Activated CD4-positive, CD25-positive, alpha-beta regulatory T cell (primary cell): ENCODE data around the gene MS4A18.
"Not testable (repeated sequence)": the region's sequence is repeated elsewhere in the genome, so short reads cannot be mapped to it uniquely, and the experiment has no call there.

Experiments
- DNase-seq, 4 experiments: peaks; one replicate each; lab custom pipeline; 2025; lab: John Stamatoyannopoulos, UW

The MS4A18 gene

GRCh38 chr11:60724420-60724819 lies at the start of gene MS4A18:
Gene MS4A18, plus strand, starts transcription at chr11:60724720.
- DNase-seq, result no peak

- DNase-seq, result not testable (repeated sequence)
Measured at GRCh38 chr11:60678231-60678630, 46.3 kb upstream of the MS4A18 start.

GRCh38 chr11:60679879-60680278 lies 44.6 kb upstream of the MS4A18 start:
- no peak for DNase-seq

DNA sequence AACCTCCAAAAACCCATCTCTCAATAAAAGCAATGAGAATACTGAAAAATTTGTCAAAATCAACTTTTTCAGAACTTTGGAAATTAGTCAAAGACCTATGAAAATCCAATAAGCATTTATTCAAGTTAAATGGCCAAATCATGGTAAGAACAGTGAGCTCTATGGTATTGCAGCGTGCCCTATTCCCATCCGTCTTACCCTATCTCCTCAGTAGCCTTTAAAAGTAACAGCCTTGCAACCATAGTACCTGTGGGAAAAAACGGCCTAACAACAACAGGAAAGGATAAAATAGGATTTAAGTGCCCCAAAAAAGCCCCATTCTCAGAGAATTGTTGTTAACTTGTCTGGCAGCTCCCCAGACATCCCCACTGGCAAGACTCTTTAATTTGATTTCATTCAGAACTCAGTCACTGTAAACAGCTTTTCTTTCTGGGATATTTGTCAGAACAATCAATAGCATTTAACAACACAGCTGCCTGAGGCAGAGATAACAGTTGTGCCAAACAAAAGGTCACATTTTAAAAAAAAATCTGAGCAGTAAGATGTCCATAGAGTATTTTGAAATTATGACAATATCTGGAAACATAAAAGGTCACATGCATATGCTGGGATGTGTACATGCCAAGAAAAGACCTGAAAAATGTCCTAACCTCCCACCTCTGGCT lies 43.9 kb upstream of the MS4A18 start:
- DNase-seq, result no peak

- DNase-seq, result not testable (repeated sequence)
Measured at GRCh38 chr11:60684541-60684848, 40.0 kb upstream of the MS4A18 start.

DNA sequence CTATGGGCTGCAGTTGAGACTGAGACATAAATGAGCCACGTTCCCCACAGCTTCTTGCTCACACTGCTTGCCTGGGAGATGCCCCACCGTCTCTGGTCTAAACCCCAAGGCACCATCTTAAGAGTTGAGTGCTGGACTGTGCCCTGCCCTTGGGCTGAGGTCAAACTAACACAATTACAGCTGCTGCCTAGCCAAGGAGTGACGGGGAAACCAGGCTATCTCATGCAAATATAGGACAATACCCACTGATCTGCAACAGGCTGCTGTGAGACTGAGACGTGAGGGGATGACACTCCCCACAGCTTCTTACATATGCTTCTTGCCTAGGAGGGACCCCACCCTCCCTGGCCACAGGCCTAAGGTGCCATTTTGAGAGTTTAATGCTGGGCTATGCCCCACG lies 32.9 kb upstream of the MS4A18 start:
- no peak for DNase-seq

GRCh38 chr11:60699284-60699691 lies 25.2 kb upstream of the MS4A18 start, which contains the start of gene MS4A8:
Gene MS4A8, plus strand, starts transcription at chr11:60699612. Its CDS starts 1,249 bp downstream, at chr11:60700861.
- no peak for DNase-seq

DNA sequence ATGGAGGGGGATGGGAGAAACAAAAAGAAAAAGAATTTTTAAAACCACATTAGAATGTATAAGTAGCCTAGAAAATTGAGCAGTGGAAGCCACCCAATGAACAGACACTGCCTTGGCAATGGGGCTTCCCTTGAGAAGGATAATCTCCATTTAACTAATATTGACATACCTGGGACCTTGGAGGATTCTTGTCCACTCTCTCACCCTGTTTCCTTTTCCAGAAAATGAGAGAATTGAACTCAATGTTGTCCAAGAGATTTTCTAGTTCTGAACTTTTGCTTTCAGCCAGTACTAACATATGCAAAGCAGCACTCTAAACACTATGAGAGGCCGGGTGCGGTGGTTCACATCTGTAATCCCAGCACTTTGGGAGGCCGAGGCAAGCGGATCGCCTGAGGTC lies 24.6 kb upstream of the MS4A18 start:
- no peak for DNase-seq

DNA sequence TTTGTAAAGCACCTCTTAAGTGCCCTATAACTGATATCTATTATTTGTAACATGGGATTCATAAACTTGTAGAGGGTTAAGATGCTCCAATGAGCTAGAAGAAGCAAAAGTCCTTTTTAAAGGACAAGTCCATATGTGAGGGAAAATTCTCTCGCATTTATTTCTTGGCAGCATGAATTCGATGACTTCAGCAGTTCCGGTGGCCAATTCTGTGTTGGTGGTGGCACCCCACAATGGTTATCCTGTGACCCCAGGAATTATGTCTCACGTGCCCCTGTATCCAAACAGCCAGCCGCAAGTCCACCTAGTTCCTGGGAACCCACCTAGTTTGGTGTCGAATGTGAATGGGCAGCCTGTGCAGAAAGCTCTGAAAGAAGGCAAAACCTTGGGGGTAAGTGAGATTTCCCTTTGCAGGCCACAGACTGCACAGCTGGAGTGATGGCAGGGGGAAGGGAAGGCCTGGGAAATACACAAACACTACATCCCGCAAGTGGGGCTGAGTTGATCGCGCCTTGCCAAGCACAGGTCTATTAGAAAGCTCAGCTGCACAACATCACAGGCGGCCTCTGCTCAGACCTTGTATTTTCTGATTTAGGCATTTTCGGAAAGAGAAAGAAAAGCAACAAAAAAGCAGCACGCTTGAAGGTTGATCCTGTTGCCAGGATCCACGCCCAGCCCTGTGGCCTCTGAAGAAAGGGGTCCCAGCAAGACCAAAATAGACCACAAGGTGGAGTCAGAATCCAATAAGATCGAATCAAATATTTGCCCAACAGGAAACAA lies 23.6 kb upstream of the MS4A18 start:
- DNase-seq, result no peak

GRCh38 chr11:60701469-60701818 lies 23.1 kb upstream of the MS4A18 start:
- no peak for DNase-seq

GRCh38 chr11:60703374-60703773 lies 21.1 kb upstream of the MS4A18 start:
- no peak for DNase-seq

DNA sequence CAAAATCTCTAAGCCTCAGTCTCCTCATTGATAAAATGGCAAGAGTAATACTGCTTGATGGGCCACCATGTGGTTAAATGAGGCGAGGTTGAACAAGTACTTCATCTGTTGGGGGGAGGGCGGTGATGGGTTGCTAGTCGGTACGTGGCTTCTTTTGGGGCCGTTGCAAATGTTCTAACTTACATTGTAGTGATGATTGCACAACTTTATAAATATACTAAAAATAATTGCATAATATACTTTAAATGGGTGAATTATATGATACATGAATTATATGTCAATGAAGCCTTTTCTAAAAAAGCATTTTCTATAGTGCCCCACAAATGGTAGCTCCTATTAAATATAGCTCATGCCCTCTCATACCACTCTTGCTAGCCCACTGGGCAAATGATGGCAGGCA lies 18.6 kb upstream of the MS4A18 start:
- DNase-seq, result no peak

GRCh38 chr11:60706931-60707330 lies 17.6 kb upstream of the MS4A18 start:
- no peak for DNase-seq

GRCh38 chr11:60710482-60710881 lies 14.0 kb upstream of the MS4A18 start:
- no peak for DNase-seq

- DNase-seq, result no peak
Measured at GRCh38 chr11:60711276-60711675, 13.2 kb upstream of the MS4A18 start.

DNA sequence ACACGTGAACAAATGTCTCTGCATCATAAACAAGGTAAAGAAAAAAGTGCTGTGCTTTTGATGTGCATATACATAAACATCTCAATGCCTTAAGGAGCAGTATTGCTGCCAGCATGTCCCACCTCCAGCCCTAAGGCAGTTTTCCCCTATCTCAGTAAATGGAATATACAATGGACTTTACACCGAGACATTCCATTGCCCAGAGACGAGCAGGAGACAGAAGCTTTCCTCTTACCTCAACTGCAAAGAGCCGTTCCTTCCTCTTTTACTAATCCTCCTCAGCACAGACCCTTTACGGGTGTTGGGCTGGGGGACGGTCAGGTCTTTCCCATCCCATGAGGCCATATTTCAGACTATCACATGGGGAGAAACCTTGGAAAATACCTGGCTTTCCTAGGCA lies 11.1 kb upstream of the MS4A18 start:
- not testable (repeated sequence) for DNase-seq

DNA sequence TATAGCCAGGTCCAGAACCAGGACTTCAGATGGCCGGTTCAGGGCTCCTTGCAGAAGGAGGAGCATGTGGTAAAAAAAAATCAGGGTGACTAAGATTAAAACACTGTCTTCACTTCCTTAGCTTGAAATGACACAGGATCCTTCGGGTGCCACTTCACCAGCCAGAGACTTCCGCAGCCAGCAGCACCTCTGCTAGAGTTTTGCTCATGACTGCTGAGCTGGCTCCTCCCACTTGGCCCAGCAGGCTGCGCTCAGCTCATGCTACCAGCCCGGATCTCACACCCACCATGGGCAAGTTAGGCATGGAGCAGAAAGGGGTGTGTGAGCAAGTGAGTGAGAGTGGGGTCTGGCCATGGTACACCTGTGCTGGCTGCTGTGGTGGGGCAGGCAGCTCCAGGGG lies 6.6 kb upstream of the MS4A18 start:
- DNase-seq, result no peak

GRCh38 chr11:60718524-60719316 lies 5.8 kb upstream of the MS4A18 start:
- DNase-seq, result no peak

DNA sequence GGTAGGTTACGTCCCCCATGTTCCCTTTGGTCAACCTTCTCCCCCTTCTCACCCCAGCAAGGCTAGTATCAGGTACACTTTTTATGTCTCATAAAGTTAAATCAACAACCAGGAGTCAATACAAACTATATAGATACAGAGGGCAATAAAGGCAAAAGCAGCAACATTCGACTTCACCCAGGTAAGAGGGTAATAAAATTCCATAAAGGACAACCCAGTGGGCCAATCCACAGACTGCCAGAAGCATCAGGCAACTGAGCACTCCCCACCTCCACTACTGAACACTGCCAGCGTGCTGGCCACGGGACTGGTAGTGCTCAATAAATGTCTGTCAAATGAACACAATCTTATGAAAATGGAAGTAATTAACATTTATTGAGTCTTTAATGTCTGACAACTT lies 5.1 kb upstream of the MS4A18 start:
- no peak for DNase-seq

DNA sequence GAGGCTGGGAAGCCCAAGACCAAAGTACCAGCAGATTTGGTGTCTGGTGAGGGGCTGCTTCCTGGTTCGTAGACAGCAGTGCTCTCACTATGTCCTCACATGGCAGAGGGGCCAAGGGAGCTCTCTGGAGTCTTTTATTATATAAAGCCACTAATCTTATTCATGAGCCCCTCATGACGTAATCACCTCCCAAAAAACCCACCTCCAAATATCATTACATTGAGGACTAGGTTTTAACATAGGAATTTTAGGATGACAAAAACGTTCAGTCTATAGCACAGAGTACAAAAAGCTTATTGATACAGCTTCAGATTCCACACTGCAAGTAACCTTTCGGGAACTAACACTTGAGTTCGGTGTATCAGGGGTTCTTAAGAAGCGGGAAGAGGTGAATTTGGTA lies 4.1 kb upstream of the MS4A18 start:
- DNase-seq, result no peak

DNA sequence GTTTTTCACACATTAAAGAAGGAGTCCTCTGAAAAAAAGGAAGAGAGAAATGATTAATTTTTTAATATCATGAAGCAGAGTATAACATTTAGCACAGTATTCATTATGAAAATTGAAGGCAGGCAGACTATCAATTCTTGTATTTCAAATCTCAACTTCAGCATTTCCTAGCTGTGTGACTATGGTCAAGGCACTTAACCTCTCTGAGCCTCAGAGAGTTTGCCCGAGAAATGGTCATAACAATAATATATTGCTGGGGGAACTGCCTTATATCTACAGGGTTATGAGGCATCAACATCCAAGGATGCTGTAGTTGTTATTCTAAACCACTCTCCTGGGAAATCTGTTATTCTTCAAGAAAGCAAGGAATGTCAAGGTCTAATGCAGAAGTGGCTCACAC lies 1.1 kb downstream of the MS4A18 start:
- DNase-seq, result no peak

- DNase-seq, result no peak
Measured at GRCh38 chr11:60731586-60731985, 7.1 kb downstream of the MS4A18 start.

GRCh38 chr11:60734279-60734678 lies 9.8 kb downstream of the MS4A18 start:
- DNase-seq, result no peak
